ENCODE measurements around the gene PAM16.

Gene PAM16

GRCh38 chr16:4382795-4383357, 31.8 kb upstream of the PAM16 start:
- Histone ChIP-seq H3K36me3 (ENCODE audit: control insufficient read depth, insufficient read depth, low read length) (peaks cover 11% of the 10 kb centered on the region), H3K27me3 (ENCODE audit: control insufficient read depth, insufficient read depth, low read length) (no peaks in the 10 kb centered on the region), H3K9me3 (ENCODE audit: control insufficient read depth, insufficient read depth, low read length) (no peaks in the 10 kb centered on the region), H3K27ac (ENCODE audit: low read depth, low read length) (no peak overlapping the region), H3K4me3 (ENCODE audit: low read depth, low read length) (no peak overlapping the region), H3K9ac (ENCODE audit: low read depth, low read length) (no peak overlapping the region), H3K4me1 (ENCODE audit: control insufficient read depth, insufficient read depth, low read length) (peaks cover 11% of the 10 kb centered on the region)

GRCh38 chr16:4381935-4382794, 31.0 kb upstream of the PAM16 start:
- Histone ChIP-seq H3K9me3 (ENCODE audit: control insufficient read depth, insufficient read depth, low read length) (no peaks in the 10 kb centered on the region), H3K27me3 (ENCODE audit: control insufficient read depth, insufficient read depth, low read length) (no peaks in the 10 kb centered on the region), H3K9ac (ENCODE audit: low read depth, low read length) (no peak overlapping the region), H3K4me3 (ENCODE audit: low read depth, low read length) (no peak overlapping the region), H3K36me3 (ENCODE audit: control insufficient read depth, insufficient read depth, low read length) (peaks cover 11% of the 10 kb centered on the region), H3K4me1 (ENCODE audit: control insufficient read depth, insufficient read depth, low read length) (peaks cover 17% of the 10 kb centered on the region), H3K27ac (ENCODE audit: low read depth, low read length) (no peak overlapping the region)

GRCh38 chr16:4381072-4381934, 30.2 kb upstream of the PAM16 start:
- H3K36me3 ChIP-seq (ENCODE audit: control insufficient read depth, insufficient read depth, low read length): peaks cover 11% of the 10 kb centered on the region
- H3K4me3 ChIP-seq (ENCODE audit: low read depth, low read length): no peak overlapping the region
- no peak overlapping the region for H3K27ac ChIP-seq (ENCODE audit: low read depth, low read length)
- H3K4me1 ChIP-seq (ENCODE audit: control insufficient read depth, insufficient read depth, low read length): peaks cover 20% of the 10 kb centered on the region
- no peak overlapping the region for H3K9ac ChIP-seq (ENCODE audit: low read depth, low read length)
- H3K9me3 ChIP-seq (ENCODE audit: control insufficient read depth, insufficient read depth, low read length): no peaks in the 10 kb centered on the region
- H3K27me3 ChIP-seq (ENCODE audit: control insufficient read depth, insufficient read depth, low read length): no peaks in the 10 kb centered on the region

GRCh38 chr16:4380119-4381063, 29.3 kb upstream of the PAM16 start:
- peaks cover 11% of the 10 kb centered on the region for H3K36me3 ChIP-seq (ENCODE audit: control insufficient read depth, insufficient read depth, low read length)
- peaks cover 26% of the 10 kb centered on the region for H3K4me1 ChIP-seq (ENCODE audit: control insufficient read depth, insufficient read depth, low read length)
- H3K27ac ChIP-seq (ENCODE audit: low read depth, low read length): no peak overlapping the region
- H3K27me3 ChIP-seq (ENCODE audit: control insufficient read depth, insufficient read depth, low read length): no peaks in the 10 kb centered on the region
- H3K9me3 ChIP-seq (ENCODE audit: control insufficient read depth, insufficient read depth, low read length): no peaks in the 10 kb centered on the region
- no peak overlapping the region for H3K9ac ChIP-seq (ENCODE audit: low read depth, low read length)
- no peak overlapping the region for H3K4me3 ChIP-seq (ENCODE audit: low read depth, low read length)

- Histone ChIP-seq H3K4me1 (ENCODE audit: control insufficient read depth, insufficient read depth, low read length) (peaks cover 37% of the 10 kb centered on the region), H3K9ac (ENCODE audit: low read depth, low read length) (no peak overlapping the region)
Observed at GRCh38 chr16:4378999-4379690, 28.0 kb upstream of the PAM16 start.

GRCh38 chr16:4378161-4378666, 27.1 kb upstream of the PAM16 start:
- no peaks in the 10 kb centered on the region for H3K9me3 ChIP-seq (ENCODE audit: control insufficient read depth, insufficient read depth, low read length)
- peaks cover 44% of the 10 kb centered on the region for H3K4me1 ChIP-seq (ENCODE audit: control insufficient read depth, insufficient read depth, low read length)
- no peak overlapping the region for H3K4me3 ChIP-seq (ENCODE audit: low read depth, low read length)
- peaks cover 13% of the 10 kb centered on the region for H3K36me3 ChIP-seq (ENCODE audit: control insufficient read depth, insufficient read depth, low read length)
- no peaks in the 10 kb centered on the region for H3K27me3 ChIP-seq (ENCODE audit: control insufficient read depth, insufficient read depth, low read length)
- H3K27ac ChIP-seq (ENCODE audit: low read depth, low read length): peak overlapping the region; percentile 69
- H3K9ac ChIP-seq (ENCODE audit: low read depth, low read length): no peak overlapping the region

More at GRCh38 chr16:4378999-4379690, 28.0 kb upstream of the PAM16 start:
- no peaks in the 10 kb centered on the region for H3K27me3 ChIP-seq (ENCODE audit: control insufficient read depth, insufficient read depth, low read length)
- H3K27ac ChIP-seq (ENCODE audit: low read depth, low read length): no peak overlapping the region
- H3K4me3 ChIP-seq (ENCODE audit: low read depth, low read length): no peak overlapping the region
- no peaks in the 10 kb centered on the region for H3K9me3 ChIP-seq (ENCODE audit: control insufficient read depth, insufficient read depth, low read length)
- H3K36me3 ChIP-seq (ENCODE audit: control insufficient read depth, insufficient read depth, low read length): peaks cover 13% of the 10 kb centered on the region

GRCh38 chr16:4377573-4378154, 26.5 kb upstream of the PAM16 start:
- no peak overlapping the region for H3K9ac ChIP-seq (ENCODE audit: low read depth, low read length)
- peak overlapping the region; percentile 69 for H3K27ac ChIP-seq (ENCODE audit: low read depth, low read length)
- H3K27me3 ChIP-seq (ENCODE audit: control insufficient read depth, insufficient read depth, low read length): no peaks in the 10 kb centered on the region
- no peaks in the 10 kb centered on the region for H3K9me3 ChIP-seq (ENCODE audit: control insufficient read depth, insufficient read depth, low read length)
- H3K36me3 ChIP-seq (ENCODE audit: control insufficient read depth, insufficient read depth, low read length): peaks cover 10% of the 10 kb centered on the region
- no peak overlapping the region for H3K4me3 ChIP-seq (ENCODE audit: low read depth, low read length)
- peaks cover 49% of the 10 kb centered on the region for H3K4me1 ChIP-seq (ENCODE audit: control insufficient read depth, insufficient read depth, low read length)

- no peak overlapping the region for H3K4me3 ChIP-seq (ENCODE audit: low read depth, low read length)
- no peak overlapping the region for H3K9ac ChIP-seq (ENCODE audit: low read depth, low read length)
- H3K27me3 ChIP-seq (ENCODE audit: control insufficient read depth, insufficient read depth, low read length): no peaks in the 10 kb centered on the region
- H3K9me3 ChIP-seq (ENCODE audit: control insufficient read depth, insufficient read depth, low read length): no peaks in the 10 kb centered on the region
- H3K36me3 ChIP-seq (ENCODE audit: control insufficient read depth, insufficient read depth, low read length): peaks cover 9% of the 10 kb centered on the region
- H3K27ac ChIP-seq (ENCODE audit: low read depth, low read length): peak overlapping the region; percentile 69
- H3K4me1 ChIP-seq (ENCODE audit: control insufficient read depth, insufficient read depth, low read length): peaks cover 51% of the 10 kb centered on the region
Observed at GRCh38 chr16:4376893-4377572, 25.9 kb upstream of the PAM16 start.
